GM23248 (cell line): ENCODE results near the gene CAMKMT. TPM values are rescaled to one million over a fixed set of nuclear protein-coding genes. Genes with fewer than 3 reads are reported as not detected.

Experiments
- DNase-seq: peaks from one replicate; pipeline ENCODE4 v3.0.0-alpha.2; 2015
- H2AFZ ChIP-seq: fragments of 200-600 bp; sonication (generic); 2 replicates; pipeline ENCODE4 v1.6.1; 2016; ENCODE audit warnings: antibody characterized with exemption
- H3F3A ChIP-seq: fragments of 200-600 bp; sonication (generic); 2 replicates; pipeline ENCODE4 v1.6.1; 2016; ENCODE audit warnings: mild to moderate bottlenecking, antibody characterized with exemption, mixed run types; ENCODE audit not compliant: insufficient read depth
- H3K27ac ChIP-seq: fragments of 200-600 bp; sonication (generic); 2 replicates; pipeline ENCODE4 v1.5.1; 2016; ENCODE audit warnings: mild to moderate bottlenecking
- H3K27me3 ChIP-seq: fragments of 200-600 bp; sonication (generic); replicated peaks from 2 replicates; pipeline ENCODE4 v1.6.1; 2016; ENCODE audit warnings: mild to moderate bottlenecking; ENCODE audit not compliant: insufficient read depth
- H3K36me3 ChIP-seq: fragments of 200-600 bp; sonication (generic); 2 replicates; pipeline ENCODE4 v1.6.1; 2016; ENCODE audit warnings: low read depth, mild to moderate bottlenecking
- H3K4me1 ChIP-seq: fragments of 200-600 bp; sonication (generic); 2 replicates; pipeline ENCODE4 v1.6.1; 2016; ENCODE audit warnings: mild to moderate bottlenecking; ENCODE audit not compliant: insufficient read depth
- H3K4me2 ChIP-seq: fragments of 200-600 bp; sonication (generic); one replicate; pipeline ENCODE4 v1.6.1; 2016; ENCODE audit warnings: mild to moderate bottlenecking; ENCODE audit not compliant: unreplicated experiment
- H3K4me3 ChIP-seq: fragments of 200-600 bp; sonication (generic); 2 replicates; pipeline ENCODE4 v1.5.1; 2016; ENCODE audit warnings: mild to moderate bottlenecking
- H3K79me2 ChIP-seq: fragments of 200-600 bp; sonication (generic); 2 replicates; pipeline ENCODE4 v1.6.1; 2016; ENCODE audit warnings: mild to moderate bottlenecking; ENCODE audit not compliant: insufficient read depth
- H3K9ac ChIP-seq: fragments of 200-600 bp; sonication (generic); 2 replicates; pipeline ENCODE4 v1.6.1; 2016; ENCODE audit warnings: mild to moderate bottlenecking
- H3K9me2 ChIP-seq: fragments of 200-600 bp; sonication (generic); 2 replicates; pipeline ENCODE4 v1.6.1; 2016; ENCODE audit warnings: mixed run types, mild to moderate bottlenecking, moderate library complexity; ENCODE audit not compliant: insufficient read depth
- H3K9me3 ChIP-seq: fragments of 200-600 bp; sonication (generic); one replicate; pipeline ENCODE4 v1.6.1; 2017; ENCODE audit warnings: low read depth
- H4K20me1 ChIP-seq: fragments of 200-600 bp; sonication (generic); 2 replicates; pipeline ENCODE4 v1.6.0; 2016; ENCODE audit not compliant: insufficient read depth
- EZH2 ChIP-seq: fragments of 200-600 bp; sonication (generic); IDR thresholded peaks from 2 replicates; pipeline ENCODE4 v1.6.1; 2018; ENCODE audit warnings: antibody characterized with exemption, mild to moderate bottlenecking; ENCODE audit not compliant: insufficient read depth, poor library complexity, severe bottlenecking
- EZH2phosphoT487 ChIP-seq: fragments of 200-600 bp; sonication (generic); IDR thresholded peaks from 2 replicates; pipeline ENCODE4 v1.6.1; 2018; ENCODE audit warnings: antibody characterized with exemption, moderate library complexity, mild to moderate bottlenecking, low read depth; ENCODE audit not compliant: insufficient read depth
- WGBS, 2 experiments: methylation state at CpG; one replicate each; pipeline ENCODE4 v1.1.6; 2015 to 2017; ENCODE audit warnings: low lambda C conversion rate in 2 of 2, low coverage in 1 of 2; ENCODE audit errors: missing lambda C conversion rate in 2 of 2; 5-methylcytosine and 5-hydroxymethylcytosine counted together
- in situ Hi-C: fragments of 300-500 bp; cut with MboI; formaldehyde crosslinking; loops from 2 replicates; pipeline ENCODE4 v1.15.0; 2020
- polyA plus RNA-seq: library from polyadenylated mRNA; unstranded; fragments of >200 nt; fragmentation: Nextera tagmentation; extraction: Ambion mirVana; gene quantifications from 2 replicates; pipeline ENCODE4 v1.2.1, GENCODE V29; 2016
- total RNA-seq: library from RNA; depleted of rRNA; stranded (reverse); fragments of >200 nt; shearing (Covaris generic); gene quantifications from 2 replicates; pipeline ENCODE4 v1.2.3, GENCODE V29; 2014

Gene CAMKMT
- total and polyA plus RNA-seq, 2 experiments from 2014 or later: 3.1 to 6.9 TPM

DNA sequence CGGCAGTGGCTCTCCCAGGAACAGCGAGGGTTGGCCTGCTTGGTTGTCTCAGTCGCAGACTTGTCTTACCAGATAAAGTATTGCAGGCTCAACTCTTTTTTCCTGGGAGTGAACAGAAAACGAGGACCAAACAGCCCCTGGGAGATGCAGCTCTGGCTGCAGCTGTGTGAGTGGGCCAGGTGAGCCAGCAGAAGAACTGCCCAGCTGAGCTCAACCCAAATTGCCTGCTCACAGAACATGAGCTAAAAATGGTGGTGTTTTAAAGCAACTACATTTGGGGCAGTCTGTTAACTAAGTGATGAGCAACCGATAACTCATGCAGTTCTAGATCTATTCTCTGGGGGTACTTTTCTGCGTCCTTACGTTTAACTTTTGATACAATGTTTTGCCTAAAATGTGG is 418.7 kb downstream of the CAMKMT start:
- no peaks in the 10 kb centered on the region for H3F3A ChIP-seq
- in situ Hi-C loops: no loop called here
- no peak overlapping the region for H3K27ac ChIP-seq
- no peaks in the 10 kb centered on the region for H3K79me2 ChIP-seq
- H3K9ac ChIP-seq: no peak overlapping the region
- H4K20me1 ChIP-seq: no peaks in the 10 kb centered on the region
- no peak for DNase-seq
- no peaks in the 10 kb centered on the region for H3K27me3 ChIP-seq
- no peak overlapping the region for H3K4me2 ChIP-seq
- H3K36me3 ChIP-seq: no peaks in the 10 kb centered on the region
- H2AFZ ChIP-seq: no peak overlapping the region
- WGBS, 2 experiments: 69 to 78% methylated on average over 7 of the region's 7 CpGs
- H3K9me2 ChIP-seq: no peaks in the 10 kb centered on the region
- H3K9me3 ChIP-seq: no peaks in the 10 kb centered on the region
- TF ChIP-seq EZH2: no peak
- no peak overlapping the region for H3K4me3 ChIP-seq
- no peaks in the 10 kb centered on the region for H3K4me1 ChIP-seq

DNA sequence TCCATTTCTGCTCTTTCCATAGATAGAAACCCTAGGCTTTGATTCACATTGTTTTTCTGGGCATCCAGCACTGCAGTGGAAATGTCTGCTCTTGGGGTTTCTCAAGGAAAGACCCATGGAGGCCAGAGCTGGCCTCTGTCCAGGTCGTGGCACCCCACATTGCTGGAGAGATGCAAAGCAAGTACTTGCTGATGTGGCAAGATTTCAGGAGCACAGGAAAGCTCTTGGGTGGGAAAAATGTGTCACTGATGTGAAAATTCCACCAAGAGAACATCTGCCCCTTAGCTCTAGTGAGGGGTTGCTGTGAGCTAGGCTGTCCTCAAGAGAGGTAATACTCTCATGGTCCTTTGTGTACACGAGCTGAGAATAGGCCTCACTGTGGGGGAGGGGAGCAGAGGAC is 423.7 kb downstream of the CAMKMT start:
- no peak overlapping the region for H3K4me2 ChIP-seq
- no peak for DNase-seq
- TF ChIP-seq EZH2 (no peak), EZH2phosphoT487 (no peak)
- H3K27me3 ChIP-seq: peaks cover 8% of the 10 kb centered on the region; the same call in 1 of the 2 replicates
- no peaks in the 10 kb centered on the region for H3F3A ChIP-seq
- no peak overlapping the region for H3K27ac ChIP-seq
- 7% methylated on average over 2 of the region's 2 CpGs for WGBS, 2 experiments
- no peak overlapping the region for H2AFZ ChIP-seq
- in situ Hi-C loops: no loop called here
- H3K9ac ChIP-seq: no peak overlapping the region
- H3K9me3 ChIP-seq: no peaks in the 10 kb centered on the region
- H3K36me3 ChIP-seq: no peaks in the 10 kb centered on the region
- no peaks in the 10 kb centered on the region for H3K79me2 ChIP-seq
- H3K4me3 ChIP-seq: no peak overlapping the region
- no peaks in the 10 kb centered on the region for H4K20me1 ChIP-seq
- H3K9me2 ChIP-seq: no peaks in the 10 kb centered on the region
- no peaks in the 10 kb centered on the region for H3K4me1 ChIP-seq

DNA sequence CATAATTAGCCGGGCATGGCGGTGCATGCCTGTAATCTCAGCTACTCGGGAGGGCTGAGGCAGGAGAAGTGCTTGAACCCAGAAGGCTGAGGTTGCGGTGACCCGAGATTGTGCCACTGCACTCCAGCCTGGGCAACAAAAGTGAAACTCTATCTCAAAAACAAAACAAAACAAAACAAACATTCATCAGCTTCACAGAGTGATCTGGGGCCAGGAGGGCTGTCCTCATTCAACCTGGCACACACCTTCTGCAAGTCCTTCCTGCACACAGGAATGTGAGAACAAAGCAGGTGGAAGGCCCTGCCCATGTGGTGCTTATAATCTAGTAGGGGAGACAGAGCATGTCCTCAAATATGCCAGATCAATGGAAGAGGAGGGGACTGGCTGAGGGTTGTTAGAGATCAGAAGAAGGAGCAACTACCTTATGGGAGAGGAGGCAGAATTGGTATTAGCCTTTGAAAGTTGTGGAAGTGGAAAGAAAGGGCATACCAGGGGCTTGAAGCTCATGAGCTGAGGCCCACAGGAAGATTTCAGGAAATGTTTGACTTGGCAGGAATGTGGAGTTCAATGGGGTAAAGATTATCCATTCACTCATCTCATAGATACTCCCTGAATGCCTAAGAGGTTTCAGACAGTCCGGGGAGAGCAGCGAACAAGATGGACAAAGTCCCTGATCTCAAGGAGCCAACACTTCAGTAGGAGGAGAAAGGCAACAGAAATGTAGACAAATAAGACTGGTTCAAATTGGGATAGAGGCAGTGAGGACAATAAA is 424.5 kb downstream of the CAMKMT start:
- H3K27me3 ChIP-seq: peaks cover 8% of the 10 kb centered on the region; the same call in 1 of the 2 replicates
- WGBS, 2 experiments: 70 to 74% methylated on average over 7 of the region's 7 CpGs

GRCh38 chr2:44786817-44787214 is 425.1 kb downstream of the CAMKMT start:
- Histone ChIP-seq H3K4me2 (no peak overlapping the region), H2AFZ (no peak overlapping the region), H3K9ac (no peak overlapping the region), H3K9me3 (no peaks in the 10 kb centered on the region), H3K27ac (no peak overlapping the region), H3K4me3 (no peak overlapping the region), H3K27me3 (peaks cover 13% of the 10 kb centered on the region; the same call in 1 of the 2 replicates), H3K4me1 (no peaks in the 10 kb centered on the region), H3K36me3 (no peaks in the 10 kb centered on the region), H4K20me1 (no peaks in the 10 kb centered on the region), H3K9me2 (no peaks in the 10 kb centered on the region), H3K79me2 (no peaks in the 10 kb centered on the region), H3F3A (no peaks in the 10 kb centered on the region)
- in situ Hi-C loops: no loop called here
- TF ChIP-seq EZH2 (no peak), EZH2phosphoT487 (no peak)
- DNase-seq: no peak
- 64% methylated on average over 5 of the region's 5 CpGs for WGBS, 2 experiments

More for the DNA sequence above, 424.5 kb downstream of the CAMKMT start:
- in situ Hi-C loops: no loop called here
- no peak overlapping the region for H3K4me2 ChIP-seq
- DNase-seq: no peak
- H4K20me1 ChIP-seq: no peaks in the 10 kb centered on the region
- H3K36me3 ChIP-seq: no peaks in the 10 kb centered on the region
- no peaks in the 10 kb centered on the region for H3K4me1 ChIP-seq
- no peaks in the 10 kb centered on the region for H3K9me3 ChIP-seq
- no peaks in the 10 kb centered on the region for H3F3A ChIP-seq
- H3K9ac ChIP-seq: no peak overlapping the region
- TF ChIP-seq EZH2phosphoT487 (no peak), EZH2 (no peak)
- H3K27ac ChIP-seq: no peak overlapping the region
- H2AFZ ChIP-seq: no peak overlapping the region
- no peaks in the 10 kb centered on the region for H3K79me2 ChIP-seq
- H3K4me3 ChIP-seq: no peak overlapping the region
- no peaks in the 10 kb centered on the region for H3K9me2 ChIP-seq
